Erythroblast (primary cell): ENCODE measurements around the gene PDSS1.

Experiments used
- GATA1 ChIP-seq: IDR thresholded peaks from 2 replicates; pipeline ENCODE4 v1.6.1; 2011; ENCODE audit warnings: low read depth, mild to moderate bottlenecking, control low read depth, low read length, moderate library complexity
- POLR2A ChIP-seq: IDR thresholded peaks from 2 replicates; pipeline ENCODE4 v1.6.1; 2011; ENCODE audit warnings: mild to moderate bottlenecking, low read length

DNA sequence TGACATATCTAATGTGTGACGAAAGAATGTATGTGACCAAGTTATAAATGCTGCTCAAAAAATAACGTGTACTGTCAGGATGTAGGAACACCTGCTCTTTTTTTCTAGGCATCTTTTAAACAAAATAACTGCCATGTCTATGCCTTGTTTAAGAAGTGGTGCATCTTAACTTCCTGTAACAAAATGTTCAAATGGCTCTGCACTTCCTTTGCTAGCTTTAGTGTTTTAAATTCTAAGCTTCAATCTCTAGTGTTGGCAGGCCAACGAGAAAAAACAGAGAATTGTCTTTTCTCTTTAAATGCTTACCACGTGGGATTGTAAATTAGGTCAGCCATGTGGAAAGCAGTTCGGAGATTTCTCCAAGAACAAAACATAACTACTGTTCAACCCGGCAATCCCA lies 14.6 kb upstream of the PDSS1 start:
- TF ChIP-seq POLR2A: no peak
- no peak for TF ChIP-seq GATA1
